Measurements from ENCODE around the gene MTCH1. TPM values are rescaled to one million over a fixed set of nuclear protein-coding genes. Genes with fewer than 3 reads are reported as not detected.

Gene MTCH1
- total and polyA plus RNA-seq, 2 of the 4 experiments (the other 2 are of a cell fraction), result 215 to 263 TPM

- Histone ChIP-seq H3K14ac (replicated peaks; ENCODE audit: low read depth, low read length) (no peak overlapping the region), H3K27ac (ENCODE audit: insufficient read depth, low read length) (no peak overlapping the region), H2BK120ac (ENCODE audit: low read depth, low read length) (no peak overlapping the region), H3K36me3 (ENCODE audit: control insufficient read depth, insufficient read depth, low read length) (no peaks in the 10 kb centered on the region), H2BK5ac (ENCODE audit: low read depth, low read length, poor library complexity, severe bottlenecking) (no peak overlapping the region), H2AK5ac (ENCODE audit: low read depth, low read length) (no peak overlapping the region; the same call in 1 of the 2 replicates), H3K23ac (ENCODE audit: low read depth, low read length) (no peak overlapping the region), H3K9me3 (ENCODE audit: control insufficient read depth, insufficient read depth, low read length) (no peaks in the 10 kb centered on the region), H3K4ac (ENCODE audit: low read depth, low read length) (no peak overlapping the region), H3K56ac (ENCODE audit: extremely low read depth, insufficient read depth, low read length) (no peak overlapping the region), H3K79me1 (ENCODE audit: low read depth in 1 of 2, low read length in 2 of 2) (no peaks in the 10 kb centered on the region), H2AFZ (replicated peaks; ENCODE audit: low read length, poor library complexity) (no peak overlapping the region), H3K4me1 (ENCODE audit: control insufficient read depth, insufficient read depth, low read length) (peaks cover 5% of the 10 kb centered on the region; the same call in 1 of the 2 replicates), H3K18ac (ENCODE audit: low read depth, low read length) (no peak overlapping the region), H4K20me1 (ENCODE audit: insufficient read depth, low read length) (no peaks in the 10 kb centered on the region), H3K4me2 (ENCODE audit: low read depth, low read length) (no peak overlapping the region), H2BK20ac (ENCODE audit: low read depth, low read length) (no peak overlapping the region; the same call in 1 of the 2 replicates), H2BK15ac (ENCODE audit: low read depth, low read length) (no peak overlapping the region), H4K5ac (ENCODE audit: low read depth, low read length) (no peak overlapping the region), H3K9me1 (ENCODE audit: insufficient read depth, low read length) (no peaks in the 10 kb centered on the region), H4K8ac (ENCODE audit: low read depth in 2 of 2, low read length in 2 of 2) (no peak overlapping the region), H3K27me3 (ENCODE audit: control insufficient read depth, insufficient read depth, low read length) (no peaks in the 10 kb centered on the region), H3K9ac (ENCODE audit: low read depth, low read length) (no peak overlapping the region), H2AK9ac (replicated peaks; ENCODE audit: low read depth, low read length, poor library complexity) (no peak overlapping the region), H4K91ac (ENCODE audit: insufficient read depth, low read depth, low read length) (no peak overlapping the region), H3K4me3 (ENCODE audit: insufficient read depth, low read depth, low read length) (no peak overlapping the region)
- dilution Hi-C loops (cut with HindIII; ENCODE audit: low sequenced_read_pairs, unreplicated experiment), result no loop called here
- POLR2A ChIA-PET (ENCODE audit: unreplicated experiment), result no interaction called here
- WGBS, 2 experiments (ENCODE audit: extremely low coverage in 2 of 2, insufficient read length in 1 of 2), result 100% methylated on average over 2 of the region's 4 CpGs; no CpG with 5 or more reads in 1 of the 2 experiments
- intact Hi-C loops (cut with micrococcal nuclease), result no loop called here
- TF ChIP-seq FOS (IDR thresholded peaks at IDR 0.05; ENCODE audit: low read depth, low read length) (no peak), RFX5 (IDR thresholded peaks at IDR 0.05; ENCODE audit: low read depth, low read length) (no peak), RAD21 (IDR thresholded peaks at IDR 0.05; ENCODE audit: low read length) (no peak), SMC3 (IDR thresholded peaks at IDR 0.05; ENCODE audit: low read depth, low read length) (no peak), CTCF (conservative IDR thresholded peaks at IDR 0.05; ENCODE audit: low read depth, low read length) (no peak), BHLHE40 (IDR thresholded peaks at IDR 0.05; ENCODE audit: low read depth, low read length) (no peak), MAFK (IDR thresholded peaks at IDR 0.05; ENCODE audit: low read depth, low read length) (no peak), CHD1 (IDR thresholded peaks at IDR 0.05; ENCODE audit: low read depth, low read length) (no peak), POLR2A (IDR thresholded peaks at IDR 0.05; ENCODE audit: low read depth, low read length) (no peak), MXI1 (IDR thresholded peaks at IDR 0.05; ENCODE audit: borderline replicate concordance, low read depth, low read length) (no peak), ELK1 (IDR thresholded peaks at IDR 0.05; ENCODE audit: borderline replicate concordance, low read depth, low read length) (no peak), NFE2L2 (IDR thresholded peaks at IDR 0.05; ENCODE audit: low read depth, low read length) (no peak), CEBPB (IDR thresholded peaks at IDR 0.05; ENCODE audit: low read depth, low read length) (no peak), MAZ (IDR thresholded peaks at IDR 0.05; ENCODE audit: borderline replicate concordance, low read depth, low read length) (no peak), RCOR1 (IDR thresholded peaks at IDR 0.05; ENCODE audit: insufficient replicate concordance, low read length) (no peak), USF2 (IDR thresholded peaks at IDR 0.05; ENCODE audit: low read depth, low read length) (no peak)
- no TSS peak for BruUV-seq (replicated peaks)
- in situ Hi-C loops (cut with MboI; ENCODE audit: low sequenced_read_pairs), result no loop called here
- DNase-seq, result no peak
- CTCF ChIA-PET, result no interaction called here
- ATAC-seq (ENCODE audit: low read depth), result no peak
These were observed 39.5 kb downstream of the MTCH1 start for GRCh38 chr6:36946526-36946925.

Measured in IMR-90 (cell line).